ENCODE results near the gene TBC1D14.
A peak's percentile ranks its signal among the peaks of the same experiment; 100 is the strongest.

Gene TBC1D14

DNA sequence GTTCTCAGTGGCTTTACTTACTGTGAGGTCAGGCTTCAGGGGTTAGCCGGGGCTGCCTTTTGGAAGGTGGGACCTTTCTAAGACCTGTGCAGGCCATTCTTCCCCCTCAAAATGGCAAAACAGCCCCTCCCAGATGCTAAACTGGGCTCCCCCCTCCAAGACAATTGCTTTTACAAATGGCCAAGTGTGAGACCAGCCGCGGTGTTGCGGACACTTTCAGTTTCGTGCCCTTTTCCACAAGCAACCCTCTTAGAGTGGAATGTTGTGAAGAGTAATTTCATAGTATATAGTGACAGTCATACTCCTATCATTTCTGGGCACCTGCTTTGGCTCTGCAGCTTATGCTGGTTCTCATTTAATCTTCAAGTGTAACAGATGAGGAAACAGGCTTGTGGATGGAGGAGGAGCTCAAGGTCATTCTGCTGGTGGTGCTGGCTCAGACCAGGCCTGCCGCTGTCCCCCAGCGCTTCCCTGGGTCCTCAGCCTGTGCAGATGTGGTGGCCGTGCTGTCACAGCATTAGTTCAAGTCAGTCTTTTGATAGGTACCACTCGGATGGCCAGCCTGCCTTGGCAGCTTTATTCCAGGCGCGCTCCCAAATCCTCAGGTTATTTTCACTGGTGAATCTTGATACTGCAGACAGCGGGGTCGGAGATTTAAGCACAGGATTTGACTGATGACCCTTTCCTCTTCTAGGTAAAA lies 78.5 kb downstream of the TBC1D14 start:
- Histone ChIP-seq H4K20me1 (ENCODE audit: insufficient read depth, low read length) (peaks cover 11% of the 10 kb centered on the region; the same call in 1 of the 2 replicates), H3K9me3 (ENCODE audit: insufficient read depth, low read length) (no peaks in the 10 kb centered on the region), H3K27me3 (ENCODE audit: low read depth, low read length) (no peaks in the 10 kb centered on the region), H3K27ac (ENCODE audit: low read length) (no peak overlapping the region), H3K9ac (ENCODE audit: low read length) (peak overlapping the region; percentile 82), H3K79me2 (ENCODE audit: low read length) (peaks cover 79% of the 10 kb centered on the region), H3K4me2 (ENCODE audit: low read length) (peak overlapping the region; percentile 89), H3K4me1 (ENCODE audit: low read length) (peaks cover 27% of the 10 kb centered on the region), H3K4me3 (ENCODE audit: low read length) (peak overlapping the region; percentile 96), H3K36me3 (replicated peaks; ENCODE audit: low read depth, low read length) (peaks cover 3% of the 10 kb centered on the region), H2AFZ (ENCODE audit: low read depth, low read length) (no peak overlapping the region)
- TF ChIP-seq EZH2phosphoT487 (IDR thresholded peaks at IDR 0.05; ENCODE audit: low read depth), result no peak
- TF ChIP-seq, protein P1, sequence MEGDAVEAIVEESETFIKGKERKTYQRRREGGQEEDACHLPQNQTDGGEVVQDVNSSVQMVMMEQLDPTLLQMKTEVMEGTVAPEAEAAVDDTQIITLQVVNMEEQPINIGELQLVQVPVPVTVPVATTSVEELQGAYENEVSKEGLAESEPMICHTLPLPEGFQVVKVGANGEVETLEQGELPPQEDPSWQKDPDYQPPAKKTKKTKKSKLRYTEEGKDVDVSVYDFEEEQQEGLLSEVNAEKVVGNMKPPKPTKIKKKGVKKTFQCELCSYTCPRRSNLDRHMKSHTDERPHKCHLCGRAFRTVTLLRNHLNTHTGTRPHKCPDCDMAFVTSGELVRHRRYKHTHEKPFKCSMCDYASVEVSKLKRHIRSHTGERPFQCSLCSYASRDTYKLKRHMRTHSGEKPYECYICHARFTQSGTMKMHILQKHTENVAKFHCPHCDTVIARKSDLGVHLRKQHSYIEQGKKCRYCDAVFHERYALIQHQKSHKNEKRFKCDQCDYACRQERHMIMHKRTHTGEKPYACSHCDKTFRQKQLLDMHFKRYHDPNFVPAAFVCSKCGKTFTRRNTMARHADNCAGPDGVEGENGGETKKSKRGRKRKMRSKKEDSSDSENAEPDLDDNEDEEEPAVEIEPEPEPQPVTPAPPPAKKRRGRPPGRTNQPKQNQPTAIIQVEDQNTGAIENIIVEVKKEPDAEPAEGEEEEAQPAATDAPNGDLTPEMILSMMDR (IDR thresholded peaks at IDR 0.05; ENCODE audit: low read depth, low read length), result no peak

DNA sequence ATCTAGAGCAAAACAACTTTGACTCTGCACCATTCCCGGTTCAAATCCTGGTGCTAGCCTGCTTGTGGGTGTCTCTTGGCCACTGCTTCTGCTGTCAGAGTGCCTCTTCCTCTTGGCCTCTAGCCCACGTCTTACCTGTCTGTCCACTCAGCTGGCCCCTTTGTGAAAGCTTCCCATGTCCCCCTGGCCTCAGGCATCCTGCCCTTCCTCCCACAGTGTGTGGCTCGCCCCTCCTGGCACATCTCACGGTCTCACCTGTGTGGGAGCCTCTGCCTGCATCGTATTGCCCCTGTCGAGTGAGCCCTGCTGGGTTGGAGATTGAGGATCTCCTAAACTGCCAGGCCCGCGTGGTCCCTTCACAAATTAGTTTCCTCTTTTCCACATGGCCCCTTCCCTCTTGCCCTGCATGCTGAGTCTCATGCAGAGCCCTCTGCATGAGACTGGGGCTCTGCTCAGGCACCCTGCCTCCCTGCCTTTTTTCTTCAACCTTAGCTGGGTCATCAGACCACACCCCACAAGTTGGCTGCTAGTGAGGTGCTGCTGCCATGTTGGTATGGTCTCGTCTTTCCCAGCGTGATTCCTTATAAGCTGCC lies 79.8 kb downstream of the TBC1D14 start:
- peaks cover 19% of the 10 kb centered on the region for H3K4me1 ChIP-seq (ENCODE audit: low read length)
- no peak overlapping the region for H3K27ac ChIP-seq (ENCODE audit: low read length)
- no peaks in the 10 kb centered on the region for H3K9me3 ChIP-seq (ENCODE audit: insufficient read depth, low read length)

DNA sequence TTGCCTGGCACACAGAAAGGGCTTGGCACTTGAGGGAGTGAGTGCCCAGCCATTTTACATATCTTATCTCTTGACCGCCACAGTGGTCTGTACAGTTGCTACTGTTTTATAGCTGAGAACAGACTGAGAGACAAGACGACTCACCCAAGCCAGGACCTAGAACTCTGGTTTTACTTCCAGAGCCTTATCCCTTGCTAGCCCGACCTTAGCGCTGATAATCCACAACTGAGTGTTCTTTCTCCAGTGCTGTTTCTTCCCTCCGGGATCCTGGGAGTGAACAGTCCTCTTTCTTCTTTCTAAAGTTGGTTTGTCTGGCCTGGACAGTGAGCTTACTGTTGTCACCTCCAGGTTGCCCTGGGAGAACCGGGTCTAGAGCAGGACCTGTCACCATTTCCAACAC lies 81.0 kb downstream of the TBC1D14 start:
- no peak overlapping the region for H3K4me2 ChIP-seq (ENCODE audit: low read length)
- no peak overlapping the region for H3K4me3 ChIP-seq (ENCODE audit: low read length)
- no peak for TF ChIP-seq EZH2phosphoT487 (IDR thresholded peaks at IDR 0.05; ENCODE audit: low read depth)
- TF ChIP-seq, protein P1 (IDR thresholded peaks at IDR 0.05; ENCODE audit: low read depth, low read length), result no peak
- no peaks in the 10 kb centered on the region for H3K9me3 ChIP-seq (ENCODE audit: insufficient read depth, low read length)
- peaks cover 70% of the 10 kb centered on the region for H3K79me2 ChIP-seq (ENCODE audit: low read length)
- H4K20me1 ChIP-seq (ENCODE audit: insufficient read depth, low read length), result peaks cover 11% of the 10 kb centered on the region; the same call in 1 of the 2 replicates
- H3K4me1 ChIP-seq (ENCODE audit: low read length), result peaks cover 14% of the 10 kb centered on the region
- H3K27me3 ChIP-seq (ENCODE audit: low read depth, low read length), result no peaks in the 10 kb centered on the region
- no peak overlapping the region for H3K9ac ChIP-seq (ENCODE audit: low read length)
- H2AFZ ChIP-seq (ENCODE audit: low read depth, low read length), result no peak overlapping the region
- peaks cover 13% of the 10 kb centered on the region for H3K36me3 ChIP-seq (replicated peaks; ENCODE audit: low read depth, low read length)
- H3K27ac ChIP-seq (ENCODE audit: low read length), result no peak overlapping the region

More for the DNA sequence above, 79.8 kb downstream of the TBC1D14 start:
- Histone ChIP-seq H3K36me3 (replicated peaks; ENCODE audit: low read depth, low read length) (peaks cover 8% of the 10 kb centered on the region), H3K4me3 (ENCODE audit: low read length) (no peak overlapping the region), H3K4me2 (ENCODE audit: low read length) (no peak overlapping the region), H3K27me3 (ENCODE audit: low read depth, low read length) (no peaks in the 10 kb centered on the region), H3K79me2 (ENCODE audit: low read length) (peaks cover 81% of the 10 kb centered on the region), H2AFZ (ENCODE audit: low read depth, low read length) (no peak overlapping the region), H3K9ac (ENCODE audit: low read length) (no peak overlapping the region), H4K20me1 (ENCODE audit: insufficient read depth, low read length) (peaks cover 11% of the 10 kb centered on the region; the same call in 1 of the 2 replicates)
- TF ChIP-seq, protein P1 (IDR thresholded peaks at IDR 0.05; ENCODE audit: low read depth, low read length), result no peak
- no peak for TF ChIP-seq EZH2phosphoT487 (IDR thresholded peaks at IDR 0.05; ENCODE audit: low read depth)

DNA sequence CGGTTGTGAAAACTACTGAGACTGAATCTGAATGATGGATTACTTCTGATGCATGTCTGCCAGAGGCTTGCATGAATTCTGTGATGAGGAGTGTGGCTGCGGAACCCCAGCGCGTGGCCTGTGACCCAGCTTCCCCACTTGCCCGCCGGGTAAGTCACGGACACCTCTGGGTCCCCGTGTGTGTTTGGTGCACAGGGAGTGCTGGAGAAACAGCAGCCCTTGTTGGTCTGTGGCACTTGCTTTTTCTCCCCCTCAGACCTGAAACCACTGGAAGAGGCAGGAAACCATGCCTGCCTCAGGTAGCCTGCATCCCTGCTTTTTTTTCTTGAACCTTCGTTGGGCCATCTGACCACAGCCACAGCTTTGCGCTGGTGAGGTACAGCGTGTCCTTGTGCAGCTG lies 81.6 kb downstream of the TBC1D14 start:
- no peak overlapping the region for H3K27ac ChIP-seq (ENCODE audit: low read length)
- H3K9ac ChIP-seq (ENCODE audit: low read length), result no peak overlapping the region
- H3K9me3 ChIP-seq (ENCODE audit: insufficient read depth, low read length), result no peaks in the 10 kb centered on the region
- H3K4me2 ChIP-seq (ENCODE audit: low read length), result no peak overlapping the region
- H4K20me1 ChIP-seq (ENCODE audit: insufficient read depth, low read length), result peaks cover 11% of the 10 kb centered on the region; the same call in 1 of the 2 replicates
- H3K79me2 ChIP-seq (ENCODE audit: low read length), result peaks cover 64% of the 10 kb centered on the region
- peaks cover 16% of the 10 kb centered on the region for H3K36me3 ChIP-seq (replicated peaks; ENCODE audit: low read depth, low read length)
- H2AFZ ChIP-seq (ENCODE audit: low read depth, low read length), result no peak overlapping the region
- H3K27me3 ChIP-seq (ENCODE audit: low read depth, low read length), result no peaks in the 10 kb centered on the region
- TF ChIP-seq, protein P1 (IDR thresholded peaks at IDR 0.05; ENCODE audit: low read depth, low read length), result no peak
- no peak for TF ChIP-seq EZH2phosphoT487 (IDR thresholded peaks at IDR 0.05; ENCODE audit: low read depth)
- peaks cover 8% of the 10 kb centered on the region for H3K4me1 ChIP-seq (ENCODE audit: low read length)
- H3K4me3 ChIP-seq (ENCODE audit: low read length), result no peak overlapping the region
